HG03571 (cell line): Measurements from ENCODE around the gene PGC.

ENCODE experiments used
- ATAC-seq: cut with Tn5 transposase; IDR thresholded peaks from one replicate; pipeline ENCODE4 v1.9.1; 2021; ENCODE audit not compliant: unreplicated experiment

Gene PGC

DNA sequence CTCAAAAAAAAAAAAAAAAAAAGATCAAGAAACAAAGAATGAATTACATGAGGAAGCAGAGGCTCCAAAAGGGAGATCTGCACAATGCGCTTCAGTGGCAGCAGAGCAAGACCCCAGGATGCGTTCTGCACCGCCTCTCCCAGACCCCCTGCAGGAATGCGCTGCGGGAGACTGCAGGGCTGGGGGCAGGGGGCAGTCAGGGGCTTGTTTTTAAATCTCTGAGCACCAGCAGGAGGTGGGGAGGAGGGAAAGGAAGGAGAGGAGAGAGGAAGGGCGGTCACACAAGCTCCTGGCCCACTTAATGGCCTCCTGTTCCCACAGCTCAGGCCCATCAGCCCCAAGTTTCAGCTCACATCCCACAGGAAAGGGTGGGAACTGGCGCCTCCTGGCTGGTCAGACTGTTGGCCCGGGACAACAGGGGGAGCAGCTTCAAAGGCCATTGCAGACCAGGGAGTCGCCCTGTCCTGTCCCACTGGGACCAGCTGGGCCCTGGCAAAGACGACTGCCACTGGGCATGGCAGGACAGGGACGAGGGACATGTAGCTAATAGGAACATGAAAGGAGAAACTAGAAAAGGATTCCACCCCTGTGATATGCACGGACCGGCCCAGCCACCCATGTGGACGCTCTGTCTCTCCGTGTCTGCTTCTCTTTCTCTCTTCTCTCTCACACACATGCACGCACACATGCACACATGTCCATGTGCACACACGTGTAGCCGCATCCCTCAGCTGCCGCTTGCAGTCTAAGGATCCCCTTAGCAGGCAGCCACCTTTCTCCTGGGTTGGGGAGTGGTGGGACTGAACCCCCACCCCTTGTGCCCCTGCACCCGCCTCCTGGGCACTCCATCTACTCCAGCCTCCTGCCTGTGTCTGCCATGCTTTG, 46.5 kb downstream of the PGC start:
- ATAC-seq, result no peak

DNA sequence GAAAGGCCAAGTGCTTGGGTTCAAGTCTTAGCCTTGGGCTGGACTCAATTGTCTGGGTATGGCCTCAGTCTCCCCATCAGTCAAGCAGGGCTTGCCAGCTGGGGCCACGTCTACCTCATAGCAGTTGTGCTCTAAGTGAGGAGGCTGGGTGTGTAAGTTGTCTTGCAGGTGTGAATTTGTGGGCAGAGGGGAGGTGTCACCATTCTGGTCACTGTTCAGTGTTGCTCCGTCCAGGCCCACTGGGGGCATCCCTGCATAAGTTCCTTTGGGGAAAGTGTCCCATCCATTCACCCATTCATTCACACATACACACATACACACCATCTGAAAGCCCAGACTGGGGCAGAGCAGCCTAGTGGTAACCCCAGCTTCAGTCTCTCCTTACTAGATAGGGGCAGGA, 48.1 kb downstream of the PGC start:
- ATAC-seq, result no peak

DNA sequence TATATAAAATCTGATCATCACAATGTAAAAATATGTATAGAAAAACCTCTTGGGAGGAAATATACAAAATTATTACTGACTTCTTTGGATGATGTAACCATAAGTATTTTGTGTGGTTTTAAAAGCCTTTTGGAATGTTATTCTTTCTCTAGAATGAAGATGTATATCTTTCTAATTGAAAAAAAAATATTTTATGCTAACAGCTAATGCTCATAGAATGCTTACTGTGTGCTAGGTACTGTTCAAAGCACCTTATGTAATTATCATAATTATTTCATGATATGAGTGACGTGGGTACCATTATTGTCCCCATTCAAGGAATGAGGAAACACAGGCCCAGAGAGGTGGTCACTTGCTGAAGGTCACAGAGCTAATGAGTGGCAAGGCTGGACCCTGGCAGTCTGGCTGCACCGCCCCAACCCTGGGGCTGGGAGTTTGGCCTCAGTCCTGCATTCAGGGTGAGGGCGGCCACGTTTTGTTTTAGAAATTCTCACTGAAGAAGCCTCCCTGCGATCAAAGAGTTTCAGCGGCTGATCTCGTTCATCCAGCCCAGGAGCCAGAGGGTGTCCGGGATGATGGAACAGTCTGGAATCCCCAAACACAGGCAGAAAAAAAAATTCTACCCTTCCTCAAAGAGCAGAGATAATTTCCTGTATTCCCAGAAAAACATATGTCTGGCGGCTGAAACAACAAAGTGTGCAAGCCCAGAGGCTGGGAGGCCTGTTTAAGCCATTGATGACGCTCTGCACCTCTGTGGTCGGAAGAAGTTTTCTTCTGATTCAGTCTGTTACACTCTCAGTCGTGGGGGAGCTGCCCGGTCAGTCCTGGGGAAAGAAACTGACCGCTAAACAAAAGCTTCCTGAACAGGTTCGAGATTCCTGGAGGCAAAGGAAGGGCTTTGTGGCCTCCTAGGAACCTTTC, 49.1 kb downstream of the PGC start:
- no peak for ATAC-seq

DNA sequence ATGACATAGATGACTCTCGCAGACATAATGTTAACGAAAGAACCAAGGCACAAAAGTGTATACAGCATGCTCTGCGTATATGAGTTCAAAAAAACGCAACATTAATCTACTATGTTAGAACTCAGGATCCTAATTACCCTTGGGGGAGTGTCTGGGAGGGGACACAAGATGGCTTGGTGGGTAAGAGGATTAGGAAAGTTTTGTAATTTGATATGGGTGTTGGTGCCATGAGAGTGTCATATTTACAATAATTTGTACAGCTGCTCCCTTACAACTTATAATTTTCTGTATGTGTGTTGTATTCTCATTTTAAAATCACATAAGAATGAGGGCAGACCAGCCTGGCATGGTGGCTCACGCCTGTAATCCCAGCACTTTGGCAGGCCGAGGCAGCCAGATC, 50.4 kb downstream of the PGC start:
- no peak for ATAC-seq

DNA sequence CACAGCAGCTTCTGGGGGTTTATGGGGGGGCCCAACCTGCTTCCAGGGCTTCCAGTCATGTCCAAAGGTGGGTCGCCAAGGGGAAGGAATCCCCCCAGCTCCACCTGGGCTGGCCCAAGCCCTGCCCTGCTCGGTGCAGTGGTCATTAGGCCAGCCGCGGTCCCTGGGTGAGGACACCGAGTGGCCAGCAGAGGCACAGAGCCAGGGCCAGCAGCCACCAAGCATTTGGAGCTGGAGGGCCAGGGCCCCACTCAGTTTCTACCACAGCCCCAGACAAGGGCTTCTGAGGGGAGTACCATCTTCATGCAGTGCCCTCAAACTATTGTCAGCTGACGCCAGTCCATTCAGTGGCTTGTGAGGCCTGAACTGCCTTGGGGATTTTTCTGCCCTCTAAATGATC, 51.4 kb downstream of the PGC start:
- ATAC-seq, result no peak

DNA sequence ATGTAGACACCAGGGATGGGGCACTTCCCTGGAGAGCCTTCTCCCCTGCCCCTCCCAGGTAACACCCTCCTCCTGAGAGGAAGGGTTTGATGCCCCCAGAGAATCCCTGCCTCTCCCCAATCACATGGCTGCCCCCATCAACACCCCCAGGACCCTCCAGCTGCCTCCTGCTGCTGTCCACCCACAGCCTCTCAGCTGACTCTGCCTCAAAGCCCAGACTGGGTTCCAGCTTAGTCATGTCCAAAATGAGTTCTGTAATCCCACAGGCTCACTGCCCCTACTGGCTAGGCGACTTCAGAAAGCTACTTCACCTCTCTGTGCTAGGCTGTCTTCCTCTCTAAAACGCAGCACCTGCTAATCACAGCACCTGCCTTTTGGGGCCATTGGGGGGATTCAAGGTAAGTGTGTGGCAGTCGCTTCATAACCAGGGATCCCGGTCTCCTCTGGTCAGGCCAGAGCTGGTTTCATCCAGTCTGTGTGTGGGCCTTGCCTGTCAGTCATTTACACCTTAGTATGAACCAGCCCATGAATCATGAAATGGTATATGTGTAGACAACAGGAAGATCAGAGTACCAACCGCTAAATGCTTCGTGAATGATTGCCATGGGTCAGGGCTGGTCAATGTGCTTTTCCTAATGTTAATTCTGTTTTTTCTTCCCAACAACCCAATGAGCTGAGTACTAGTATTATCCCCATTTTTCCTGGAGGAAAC, 52.2 kb downstream of the PGC start:
- ATAC-seq, result no peak

DNA sequence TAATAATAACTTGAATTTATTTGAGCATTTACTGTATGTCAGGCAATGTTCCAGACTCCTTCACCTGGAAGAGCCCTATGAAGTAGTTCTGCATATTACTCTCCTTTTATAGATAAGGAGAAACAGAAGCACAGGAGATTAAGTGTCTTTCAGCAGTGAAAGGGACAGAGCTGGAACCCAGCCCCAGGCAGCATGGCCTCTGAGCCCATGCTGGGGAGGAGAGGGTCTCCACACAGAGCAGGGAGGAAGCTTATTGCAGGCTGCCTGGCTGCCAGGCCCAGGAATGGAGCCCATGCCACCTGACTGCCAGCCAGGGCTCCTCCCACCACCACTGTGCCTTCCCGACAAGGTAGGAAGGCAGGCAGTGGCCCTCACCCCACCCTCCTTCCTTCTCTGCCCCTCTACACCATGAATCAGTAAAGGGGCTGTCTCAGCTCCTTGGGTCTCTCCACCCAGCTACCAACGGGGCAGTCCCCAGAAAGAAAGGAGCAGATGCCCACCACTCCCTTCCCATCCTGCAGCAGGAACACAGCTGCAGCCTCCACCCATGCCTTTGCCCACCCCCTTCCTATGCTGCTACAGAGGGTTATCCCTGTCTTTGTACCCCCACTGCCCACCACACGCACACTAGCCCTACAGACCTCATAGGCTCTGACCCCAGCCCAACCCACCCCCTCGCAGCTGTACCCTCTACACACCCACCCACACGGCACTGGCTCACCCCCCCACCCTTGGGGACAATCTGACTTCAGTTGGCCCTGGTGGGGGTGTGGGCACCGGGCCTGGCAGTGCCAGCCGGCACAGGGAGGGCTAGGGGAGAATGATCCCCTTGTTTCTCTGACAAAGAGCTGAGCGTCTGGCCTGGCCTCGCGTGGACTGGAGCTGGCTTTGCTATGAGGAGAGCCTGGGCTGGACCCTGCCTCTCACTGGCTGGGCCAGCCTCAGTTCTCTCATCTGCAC, 53.6 kb downstream of the PGC start:
- no peak for ATAC-seq

DNA sequence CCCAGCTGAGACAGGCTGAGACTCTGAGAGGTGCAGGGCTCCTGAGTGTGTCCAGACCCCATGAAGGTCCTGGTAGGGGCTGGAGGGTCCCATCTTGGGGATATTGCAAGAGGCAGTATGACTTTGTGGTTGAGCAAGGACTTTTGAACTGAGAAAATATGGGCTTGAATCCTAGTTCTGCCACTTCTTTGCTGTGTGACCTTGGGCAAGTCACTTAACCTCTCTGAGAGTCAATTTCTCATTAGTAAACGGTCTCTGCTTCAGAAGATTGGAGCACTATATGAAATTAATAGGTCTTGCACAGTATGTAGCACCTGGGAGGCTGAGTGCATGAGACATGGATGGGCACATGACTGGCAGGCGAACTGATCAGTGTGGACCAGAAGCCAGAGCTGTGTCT, 54.5 kb downstream of the PGC start:
- ATAC-seq, result no peak

DNA sequence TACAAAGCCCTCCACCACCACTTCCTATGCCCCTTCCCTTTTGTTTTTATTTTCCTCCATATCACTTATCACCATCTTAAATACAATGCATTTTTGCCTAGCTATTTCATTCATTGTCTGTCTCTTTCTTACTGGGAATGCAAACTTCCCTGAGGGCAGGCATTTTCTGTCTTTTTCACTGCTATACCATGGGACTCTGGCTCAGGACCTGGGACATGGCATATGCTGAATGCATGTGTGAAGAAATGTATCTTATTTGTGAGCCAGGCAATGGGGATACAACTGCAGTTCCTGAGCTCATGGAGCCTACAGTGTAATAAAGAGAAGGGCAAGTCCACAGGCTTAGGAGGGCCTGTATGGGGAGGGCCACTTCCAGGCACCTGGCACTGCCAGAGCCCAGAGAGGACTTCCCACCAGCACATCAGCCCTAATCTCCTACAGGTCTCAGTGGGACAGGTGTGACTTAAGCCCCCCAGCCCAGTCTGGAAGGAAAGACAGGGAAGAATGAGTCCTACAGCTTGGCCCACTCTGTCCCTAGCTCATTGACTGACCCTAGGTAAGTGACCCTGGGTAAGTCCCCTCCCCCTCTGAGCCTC, 55.0 kb downstream of the PGC start:
- no peak for ATAC-seq

DNA sequence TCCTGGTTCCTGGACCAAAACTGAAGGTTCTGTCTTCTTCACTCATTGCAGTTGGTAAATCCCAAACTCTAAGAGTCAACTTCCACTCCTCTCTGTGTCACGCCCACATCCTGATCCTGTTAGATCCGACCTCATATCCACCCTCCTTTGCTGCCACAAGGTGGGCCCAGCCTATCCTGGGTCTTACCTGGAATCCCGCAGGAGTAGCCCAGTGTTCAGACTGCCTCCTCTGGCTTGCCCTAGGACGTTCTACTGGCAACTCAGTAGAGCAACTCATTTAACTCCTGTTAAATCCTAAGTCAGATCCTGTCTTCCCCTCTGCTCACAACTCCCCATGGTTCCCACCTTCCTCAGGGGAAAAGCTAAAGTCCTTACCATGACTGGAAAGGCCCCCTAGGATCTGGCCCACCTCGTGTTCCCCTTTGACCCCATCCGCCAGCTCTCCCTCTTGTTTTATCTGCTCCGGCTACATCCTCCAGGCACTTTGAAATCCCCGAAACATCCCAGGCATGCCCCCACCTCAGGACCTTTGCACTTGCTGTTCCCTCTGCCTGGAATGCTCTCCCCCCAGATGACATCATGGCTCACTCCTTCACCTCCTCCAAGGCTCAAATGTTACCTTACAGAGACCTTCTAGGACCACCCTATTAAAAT, 55.6 kb downstream of the PGC start:
- no peak for ATAC-seq

DNA sequence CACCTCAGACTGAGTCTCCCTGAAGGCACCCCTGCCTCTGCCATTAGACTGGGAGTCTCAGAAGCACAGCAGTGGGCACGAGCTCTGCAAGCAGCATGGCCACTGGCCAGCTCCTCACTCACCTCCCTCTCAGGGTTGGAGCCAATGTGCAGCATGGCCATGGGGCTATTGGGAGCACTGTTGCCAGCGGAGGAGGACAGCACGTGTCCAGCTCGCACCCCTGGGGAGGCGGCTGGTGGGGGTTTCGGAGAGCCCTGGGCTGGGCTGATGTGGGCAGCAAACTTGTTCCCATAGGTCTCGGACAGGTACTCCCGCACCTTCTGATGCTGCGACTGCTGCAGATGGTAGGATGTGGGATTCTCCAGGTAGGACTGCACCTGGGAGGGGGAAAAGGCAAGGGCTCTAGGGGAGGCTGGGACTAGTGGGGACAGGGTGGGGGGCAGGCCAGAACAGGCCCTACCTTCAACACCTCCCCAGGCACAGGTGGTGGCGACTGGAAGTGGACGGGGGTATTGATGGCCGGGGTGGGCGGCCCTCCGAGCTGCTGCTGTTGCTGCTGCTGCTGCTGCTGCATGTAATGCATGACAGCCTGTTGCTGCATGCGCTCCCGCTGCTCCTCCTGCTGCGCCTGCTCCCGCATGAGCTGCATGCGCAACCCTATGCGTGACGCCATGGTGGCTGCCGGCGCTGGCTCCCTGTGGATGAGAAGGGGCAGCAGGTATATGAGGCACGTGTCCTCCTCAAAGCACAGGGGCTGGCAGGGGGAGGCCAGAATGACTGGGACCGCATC, 56.5 kb downstream of the PGC start:
- no peak for ATAC-seq

DNA sequence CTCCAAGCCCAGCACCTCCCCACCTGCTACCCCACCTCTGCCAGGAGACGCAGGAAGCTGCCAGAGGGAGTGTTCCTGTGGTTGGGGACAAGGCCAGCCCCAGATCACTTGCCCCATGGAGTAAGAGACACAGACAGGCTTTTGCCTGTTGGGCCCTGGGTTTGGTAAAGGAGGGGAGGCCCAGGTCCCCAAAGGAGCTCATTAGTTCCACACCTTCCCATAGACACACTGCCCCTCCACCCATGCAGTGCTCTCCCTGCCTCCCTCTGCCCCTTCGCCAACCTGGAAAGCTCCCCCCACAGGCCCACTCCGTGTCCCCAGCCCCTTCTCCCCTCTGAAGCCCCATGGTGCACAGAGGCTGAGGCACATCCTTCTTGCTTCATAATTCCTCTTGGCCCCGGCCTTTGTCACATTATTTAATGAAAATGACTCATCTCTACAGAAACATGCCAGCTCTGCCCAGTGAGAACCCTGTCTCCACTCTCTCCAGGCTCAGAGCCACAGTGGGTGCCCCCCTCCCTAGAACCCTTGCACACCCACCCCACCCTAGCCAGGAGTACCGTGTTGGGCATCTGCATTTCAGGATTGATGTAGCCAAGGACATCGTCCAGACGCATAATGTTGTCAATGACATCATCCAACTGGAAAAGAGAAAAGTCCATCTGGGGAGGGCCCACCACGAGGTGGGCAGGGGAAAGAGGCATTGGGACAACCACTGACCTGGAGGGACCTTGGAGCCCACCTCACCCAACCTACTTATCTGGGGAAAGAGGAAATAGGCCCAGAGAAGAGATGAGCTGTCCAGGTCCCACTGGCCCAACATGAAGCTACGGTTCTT, 57.8 kb downstream of the PGC start:
- no peak for ATAC-seq

DNA sequence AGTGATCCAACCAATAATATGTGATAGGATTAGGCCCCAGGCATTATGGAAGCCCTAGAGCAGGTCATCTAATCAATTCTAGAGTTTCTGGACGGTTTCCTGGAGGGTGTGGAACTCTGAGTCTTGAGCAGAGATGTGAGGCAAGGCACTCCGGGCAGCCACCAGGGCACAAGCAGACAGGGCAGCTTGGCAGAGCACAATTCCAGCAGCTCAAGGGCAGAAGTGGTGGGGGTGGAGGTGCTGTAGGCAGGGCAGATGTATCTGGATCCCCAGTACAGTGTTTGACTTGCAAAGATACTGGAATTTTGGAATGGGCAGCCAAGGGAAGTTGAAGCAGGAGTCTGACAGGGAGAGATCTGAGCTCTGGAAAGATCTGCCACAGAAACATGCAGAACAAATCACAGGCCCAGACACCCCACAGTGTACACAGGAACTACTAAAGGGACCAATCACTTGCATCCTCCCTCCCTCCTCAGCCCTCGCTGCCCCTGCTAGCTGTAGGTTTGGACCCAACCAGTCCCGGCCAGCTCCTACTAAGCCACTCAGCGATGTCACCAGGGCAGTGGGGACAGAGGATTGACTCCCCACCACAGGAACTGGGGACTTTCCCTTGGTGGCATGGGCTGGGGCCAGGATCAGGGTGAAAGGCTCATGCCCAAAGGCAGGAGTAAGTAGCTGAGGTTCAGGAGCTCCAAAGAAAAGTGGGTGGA, 58.8 kb downstream of the PGC start:
- ATAC-seq, result no peak

DNA sequence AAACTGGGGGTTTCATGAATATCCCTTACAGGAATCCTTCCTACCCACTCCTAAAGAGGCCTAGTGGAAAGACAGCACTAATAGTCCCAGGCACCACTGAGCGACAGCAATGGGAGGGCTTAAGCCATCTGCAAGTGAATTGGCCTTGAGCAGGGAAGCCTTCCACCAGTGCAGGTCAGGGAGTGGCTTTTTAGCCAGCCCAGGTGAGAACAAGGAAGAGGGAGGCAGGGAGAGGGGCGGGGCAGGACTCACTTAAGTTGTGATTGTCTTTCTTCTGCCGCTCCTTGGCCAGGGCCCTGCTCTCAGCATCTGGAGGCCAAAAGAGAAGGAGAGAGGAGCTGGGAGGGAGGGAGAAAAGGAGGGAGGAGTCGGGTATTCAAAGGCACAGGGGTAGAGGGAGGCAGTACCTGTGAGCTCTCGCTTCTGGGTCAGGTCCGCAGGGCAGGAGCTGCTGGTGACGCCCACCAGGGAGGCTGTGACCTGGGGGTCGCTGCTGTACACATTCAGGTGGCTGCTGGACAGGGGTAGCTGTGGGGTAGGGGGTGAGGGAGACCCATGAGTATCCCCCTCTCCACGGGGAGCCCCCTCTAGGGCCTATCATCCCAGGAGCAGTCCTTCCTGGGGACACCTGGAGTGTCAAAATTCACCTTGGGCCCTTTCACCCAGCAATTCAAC, 59.6 kb downstream of the PGC start:
- no peak for ATAC-seq
